ENCODE data around the gene PODXL. TPM values are rescaled to one million over a fixed set of nuclear protein-coding genes. Genes with fewer than 3 reads are reported as not detected.

The PODXL gene
- total RNA-seq, 2 donors from 2014 or later = 11.2 to 14.6 TPM

GRCh38 chr7:131578602-131579001 lies 22.2 kb upstream of the PODXL start:
- no peak overlapping the region for H3K27ac ChIP-seq
- intact Hi-C loops (cut with DNase I) = no loop called here
- no peak overlapping the region for H3K9ac ChIP-seq (ENCODE audit: low read depth in 2 of 2, low read length in 2 of 2)
- H3K4me1 ChIP-seq = no peaks in the 10 kb centered on the region
- no peak for DNase-seq
- TF ChIP-seq CTCF (IDR thresholded peaks at IDR 0.05) = no peak
- no peaks in the 10 kb centered on the region for H3K36me3 ChIP-seq
- H3K9me3 ChIP-seq = no peaks in the 10 kb centered on the region
- H3K4me3 ChIP-seq = no peak overlapping the region
- no peaks in the 10 kb centered on the region for H3K27me3 ChIP-seq

- no peak for DNase-seq
- intact Hi-C loops (cut with DNase I) = no loop called here
- TF ChIP-seq CTCF (IDR thresholded peaks at IDR 0.05) = no peak
- no peaks in the 10 kb centered on the region for H3K4me1 ChIP-seq
- no peak overlapping the region for H3K27ac ChIP-seq
- H3K9ac ChIP-seq (ENCODE audit: low read depth in 2 of 2, low read length in 2 of 2) = no peak overlapping the region
- no peaks in the 10 kb centered on the region for H3K36me3 ChIP-seq
- no peak overlapping the region for H3K4me3 ChIP-seq
- H3K27me3 ChIP-seq = no peaks in the 10 kb centered on the region
- H3K9me3 ChIP-seq = no peaks in the 10 kb centered on the region
These were observed 18.3 kb upstream of the PODXL start for GRCh38 chr7:131574741-131575140.

GRCh38 chr7:131570401-131570800 lies 14.0 kb upstream of the PODXL start:
- Histone ChIP-seq H3K27ac (no peak overlapping the region), H3K9me3 (no peaks in the 10 kb centered on the region), H3K4me1 (no peaks in the 10 kb centered on the region), H3K27me3 (no peaks in the 10 kb centered on the region), H3K36me3 (no peaks in the 10 kb centered on the region), H3K9ac (ENCODE audit: low read depth in 2 of 2, low read length in 2 of 2) (no peak overlapping the region), H3K4me3 (no peak overlapping the region)
- intact Hi-C loops (cut with DNase I) = no loop called here
- DNase-seq = no peak
- no peak for TF ChIP-seq CTCF (IDR thresholded peaks at IDR 0.05)

- intact Hi-C loops (cut with DNase I) = no loop called here
- no peak overlapping the region for H3K4me3 ChIP-seq
- no peak overlapping the region for H3K9ac ChIP-seq (ENCODE audit: low read depth in 2 of 2, low read length in 2 of 2)
- H3K36me3 ChIP-seq = no peaks in the 10 kb centered on the region
- DNase-seq = no peak
- no peak overlapping the region for H3K27ac ChIP-seq
- no peaks in the 10 kb centered on the region for H3K4me1 ChIP-seq
- TF ChIP-seq CTCF (IDR thresholded peaks at IDR 0.05) = no peak
- no peaks in the 10 kb centered on the region for H3K27me3 ChIP-seq
- no peaks in the 10 kb centered on the region for H3K9me3 ChIP-seq
These were observed 12.5 kb upstream of the PODXL start for GRCh38 chr7:131568970-131569369.

- no peaks in the 10 kb centered on the region for H3K27me3 ChIP-seq
- TF ChIP-seq CTCF (IDR thresholded peaks at IDR 0.05) = no peak
- H3K9me3 ChIP-seq = no peaks in the 10 kb centered on the region
- intact Hi-C loops (cut with DNase I) = no loop called here
- H3K9ac ChIP-seq (ENCODE audit: low read depth in 2 of 2, low read length in 2 of 2) = no peak overlapping the region
- no peak overlapping the region for H3K4me3 ChIP-seq
- no peaks in the 10 kb centered on the region for H3K36me3 ChIP-seq
- no peaks in the 10 kb centered on the region for H3K4me1 ChIP-seq
- no peak for DNase-seq
- no peak overlapping the region for H3K27ac ChIP-seq
These were observed 12.1 kb upstream of the PODXL start for GRCh38 chr7:131568510-131568909.

- DNase-seq = no peak
- H3K27ac ChIP-seq = no peak overlapping the region
- H3K9ac ChIP-seq (ENCODE audit: low read depth in 2 of 2, low read length in 2 of 2) = no peak overlapping the region
- no peaks in the 10 kb centered on the region for H3K9me3 ChIP-seq
- H3K36me3 ChIP-seq = no peaks in the 10 kb centered on the region
- no peak overlapping the region for H3K4me3 ChIP-seq
- no peaks in the 10 kb centered on the region for H3K4me1 ChIP-seq
- no peaks in the 10 kb centered on the region for H3K27me3 ChIP-seq
- TF ChIP-seq CTCF (IDR thresholded peaks at IDR 0.05) = no peak
- intact Hi-C loops (cut with DNase I) = no loop called here
These were observed 8.2 kb upstream of the PODXL start for GRCh38 chr7:131564640-131565039.

All from colonic mucosa (tissue), 4 donors.